HepG2 (cell line): Measurements from ENCODE around the gene ANKRD65. TPM values are rescaled to one million over a fixed set of nuclear protein-coding genes. Genes with fewer than 3 reads are reported as not detected.

Experiments
- ARHGAP35 ChIP-seq: sonication (generic); formaldehyde crosslinking; IDR thresholded peaks from 2 replicates; pipeline ENCODE4 v1.9.0; 2022; ENCODE audit warnings: mild to moderate bottlenecking, inconsistent platforms, moderate library complexity, missing genetic modification reagents, borderline replicate concordance
- EEA1 ChIP-seq: sonication (generic); formaldehyde crosslinking; IDR thresholded peaks from 2 replicates; pipeline ENCODE4 v1.5.1; 2020; ENCODE audit warnings: mild to moderate bottlenecking, missing genetic modification reagents, borderline replicate concordance
- HOXA3 ChIP-seq: sonication (generic); formaldehyde crosslinking; IDR thresholded peaks from 2 replicates; pipeline ENCODE4 v1.5.0; 2020; ENCODE audit warnings: missing genetic modification reagents
- JDP2 ChIP-seq: sonication (generic); formaldehyde crosslinking; IDR thresholded peaks from 2 replicates; pipeline ENCODE4 v1.8.1; 2022; ENCODE audit warnings: missing genetic modification reagents, borderline replicate concordance
- KDM5B ChIP-seq: sonication (generic); formaldehyde crosslinking; IDR thresholded peaks from 2 replicates; pipeline ENCODE4 v1.4.0; 2020; ENCODE audit warnings: missing genetic modification reagents, mild to moderate bottlenecking, borderline replicate concordance
- MATR3 ChIP-seq: sonication (generic); formaldehyde crosslinking; IDR thresholded peaks from 2 replicates; pipeline ENCODE4 v1.4.0; 2020; ENCODE audit warnings: missing genetic modification reagents
- POLR2AphosphoS2 ChIP-seq: IDR thresholded peaks from 2 replicates; pipeline ENCODE4 v1.6.1; 2011; ENCODE audit warnings: low read depth, low read length, improper control_type of control experiment
- RXRB ChIP-seq: IDR thresholded peaks from 2 replicates; pipeline ENCODE4 v1.6.1; 2016; ENCODE audit warnings: borderline replicate concordance, missing genetic modification reagents, missing compliant biosample characterization
- TARDBP ChIP-seq: sonication (generic); formaldehyde crosslinking; IDR thresholded peaks from 2 replicates; pipeline ENCODE4 v1.8.0; 2022; ENCODE audit warnings: mild to moderate bottlenecking, missing genetic modification reagents
- ZNF180 ChIP-seq: sonication (generic); formaldehyde crosslinking; IDR thresholded peaks from 2 replicates; pipeline ENCODE4 v1.4.0; 2020; ENCODE audit warnings: low read depth, missing genetic modification reagents, borderline replicate concordance
- ZNF431 ChIP-seq: sonication (generic); formaldehyde crosslinking; IDR thresholded peaks from 2 replicates; pipeline ENCODE4 v1.9.0; 2022; ENCODE audit warnings: missing genetic modification reagents, low read depth, mild to moderate bottlenecking, borderline replicate concordance
- ZNF572 ChIP-seq: sonication (generic); formaldehyde crosslinking; IDR thresholded peaks from 2 replicates; pipeline ENCODE4 v1.5.1; 2020; ENCODE audit warnings: mild to moderate bottlenecking, missing genetic modification reagents
- ZNF614 ChIP-seq: IDR thresholded peaks from 2 replicates; pipeline ENCODE4 v1.6.1; 2018; ENCODE audit warnings: missing biosample characterization, missing genetic modification reagents, inconsistent platforms, borderline replicate concordance
- ZNF709 ChIP-seq: sonication (generic); formaldehyde crosslinking; IDR thresholded peaks from 2 replicates; pipeline ENCODE4 v1.5.0; 2020; ENCODE audit warnings: mild to moderate bottlenecking, missing genetic modification reagents
- ZNF83 ChIP-seq: sonication (generic); formaldehyde crosslinking; IDR thresholded peaks from 2 replicates; pipeline ENCODE4 v1.4.0; 2020; ENCODE audit warnings: missing genetic modification reagents, mild to moderate bottlenecking, borderline replicate concordance
- polyA plus RNA-seq, 8 experiments: library from polyadenylated mRNA; depleted of rRNA in 3 of 8; stranded (reverse) in 7 of 8; unstranded in 1 of 8; fragments of >200 nt; fragmentation: Illumina TruSeq in 4 of 8; extraction: Trizol in 4 of 8; gene quantifications; 2 replicates each; pipeline versions ENCODE4 v1.2.1 to v1.2.3, GENCODE V29; 2011 to 2016; ENCODE audit warnings: low read depth in 4 of 8, missing spikeins in 1 of 8, mixed read lengths in 1 of 8; ENCODE audit not compliant: insufficient read depth in 1 of 8
- total RNA-seq, 5 experiments: library from RNA; depleted of rRNA; stranded (reverse); fragments of >200 nt; fragmentation: Illumina TruSeq; extraction: Trizol; gene quantifications; 2 replicates each; pipeline ENCODE4 v1.2.3, GENCODE V29; 2016; ENCODE audit warnings: low read depth in 1 of 5
- TF ChIP-seq, protein P1 (sequence below): sonication (generic); formaldehyde crosslinking; IDR thresholded peaks from 2 replicates; pipeline ENCODE4 v1.4.0; 2020; ENCODE audit warnings: mild to moderate bottlenecking, missing genetic modification reagents
- TF ChIP-seq, protein P2 (sequence below): sonication (generic); formaldehyde crosslinking; IDR thresholded peaks from 2 replicates; pipeline ENCODE4 v1.4.0; 2020; ENCODE audit warnings: missing genetic modification reagents; ENCODE audit errors: not compliant biosample characterization
- TF ChIP-seq, protein P3 (sequence below): sonication (generic); formaldehyde crosslinking; IDR thresholded peaks from 2 replicates; pipeline ENCODE4 v1.4.0; 2020; ENCODE audit warnings: missing genetic modification reagents
- TF ChIP-seq, protein P4 (sequence below): sonication (generic); formaldehyde crosslinking; IDR thresholded peaks from 2 replicates; pipeline ENCODE4 v1.4.0; 2020; ENCODE audit warnings: mild to moderate bottlenecking, missing genetic modification reagents
- TF ChIP-seq, protein P5 (sequence below): sonication (generic); formaldehyde crosslinking; IDR thresholded peaks from 2 replicates; pipeline ENCODE4 v1.9.0; 2021; ENCODE audit warnings: missing genetic modification reagents, borderline replicate concordance
- TF ChIP-seq, protein P6 (sequence below): sonication (generic); formaldehyde crosslinking; IDR thresholded peaks from 2 replicates; pipeline ENCODE4 v1.5.0; 2020; ENCODE audit warnings: mild to moderate bottlenecking, missing genetic modification reagents

Gene ANKRD65
- total and polyA plus RNA-seq, 2 of the 13 experiments (the other 11 are each of a cell fraction or from before 2014, with no cell fraction given) = 12.1 to 30.1 TPM

GRCh38 chr1:1435106-1435903 lies 14.2 kb upstream of the ANKRD65 start, which contains the start of gene VWA1 (continued):
- TF ChIP-seq, protein P1, sequence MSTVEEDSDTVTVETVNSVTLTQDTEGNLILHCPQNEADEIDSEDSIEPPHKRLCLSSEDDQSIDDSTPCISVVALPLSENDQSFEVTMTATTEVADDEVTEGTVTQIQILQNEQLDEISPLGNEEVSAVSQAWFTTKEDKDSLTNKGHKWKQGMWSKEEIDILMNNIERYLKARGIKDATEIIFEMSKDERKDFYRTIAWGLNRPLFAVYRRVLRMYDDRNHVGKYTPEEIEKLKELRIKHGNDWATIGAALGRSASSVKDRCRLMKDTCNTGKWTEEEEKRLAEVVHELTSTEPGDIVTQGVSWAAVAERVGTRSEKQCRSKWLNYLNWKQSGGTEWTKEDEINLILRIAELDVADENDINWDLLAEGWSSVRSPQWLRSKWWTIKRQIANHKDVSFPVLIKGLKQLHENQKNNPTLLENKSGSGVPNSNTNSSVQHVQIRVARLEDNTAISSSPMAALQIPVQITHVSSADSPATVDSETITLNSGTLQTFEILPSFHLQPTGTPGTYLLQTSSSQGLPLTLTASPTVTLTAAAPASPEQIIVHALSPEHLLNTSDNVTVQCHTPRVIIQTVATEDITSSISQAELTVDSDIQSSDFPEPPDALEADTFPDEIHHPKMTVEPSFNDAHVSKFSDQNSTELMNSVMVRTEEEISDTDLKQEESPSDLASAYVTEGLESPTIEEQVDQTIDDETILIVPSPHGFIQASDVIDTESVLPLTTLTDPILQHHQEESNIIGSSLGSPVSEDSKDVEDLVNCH (CRISPR knock-in tag) = no peak
- TF ChIP-seq, protein P2, sequence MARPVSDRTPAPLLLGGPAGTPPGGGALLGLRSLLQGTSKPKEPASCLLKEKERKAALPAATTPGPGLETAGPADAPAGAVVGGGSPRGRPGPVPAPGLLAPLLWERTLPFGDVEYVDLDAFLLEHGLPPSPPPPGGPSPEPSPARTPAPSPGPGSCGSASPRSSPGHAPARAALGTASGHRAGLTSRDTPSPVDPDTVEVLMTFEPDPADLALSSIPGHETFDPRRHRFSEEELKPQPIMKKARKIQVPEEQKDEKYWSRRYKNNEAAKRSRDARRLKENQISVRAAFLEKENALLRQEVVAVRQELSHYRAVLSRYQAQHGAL = peak; percentile 0
- TF ChIP-seq POLR2AphosphoS2 = no peak
- TF ChIP-seq, protein P3, sequence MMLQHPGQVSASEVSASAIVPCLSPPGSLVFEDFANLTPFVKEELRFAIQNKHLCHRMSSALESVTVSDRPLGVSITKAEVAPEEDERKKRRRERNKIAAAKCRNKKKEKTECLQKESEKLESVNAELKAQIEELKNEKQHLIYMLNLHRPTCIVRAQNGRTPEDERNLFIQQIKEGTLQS (CRISPR knock-in tag) = no peak
- TF ChIP-seq JDP2 (CRISPR knock-in tag) = no peak
- TF ChIP-seq, protein P4, sequence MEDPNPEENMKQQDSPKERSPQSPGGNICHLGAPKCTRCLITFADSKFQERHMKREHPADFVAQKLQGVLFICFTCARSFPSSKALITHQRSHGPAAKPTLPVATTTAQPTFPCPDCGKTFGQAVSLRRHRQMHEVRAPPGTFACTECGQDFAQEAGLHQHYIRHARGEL (CRISPR knock-in tag) = no peak
- TF ChIP-seq ZNF572 (CRISPR knock-in tag) = peak; percentile 91
- peak; percentile 31; the same call in 1 of the 2 replicates for TF ChIP-seq TARDBP (CRISPR knock-in tag)
- TF ChIP-seq HOXA3 = peak; percentile 56
- no peak for TF ChIP-seq ZNF180 (CRISPR knock-in tag)
- TF ChIP-seq ZNF431 (CRISPR knock-in tag) = 0 out of 2 replicates have a peak, but pooled peaks have one; percentile 2
- TF ChIP-seq, protein P5, sequence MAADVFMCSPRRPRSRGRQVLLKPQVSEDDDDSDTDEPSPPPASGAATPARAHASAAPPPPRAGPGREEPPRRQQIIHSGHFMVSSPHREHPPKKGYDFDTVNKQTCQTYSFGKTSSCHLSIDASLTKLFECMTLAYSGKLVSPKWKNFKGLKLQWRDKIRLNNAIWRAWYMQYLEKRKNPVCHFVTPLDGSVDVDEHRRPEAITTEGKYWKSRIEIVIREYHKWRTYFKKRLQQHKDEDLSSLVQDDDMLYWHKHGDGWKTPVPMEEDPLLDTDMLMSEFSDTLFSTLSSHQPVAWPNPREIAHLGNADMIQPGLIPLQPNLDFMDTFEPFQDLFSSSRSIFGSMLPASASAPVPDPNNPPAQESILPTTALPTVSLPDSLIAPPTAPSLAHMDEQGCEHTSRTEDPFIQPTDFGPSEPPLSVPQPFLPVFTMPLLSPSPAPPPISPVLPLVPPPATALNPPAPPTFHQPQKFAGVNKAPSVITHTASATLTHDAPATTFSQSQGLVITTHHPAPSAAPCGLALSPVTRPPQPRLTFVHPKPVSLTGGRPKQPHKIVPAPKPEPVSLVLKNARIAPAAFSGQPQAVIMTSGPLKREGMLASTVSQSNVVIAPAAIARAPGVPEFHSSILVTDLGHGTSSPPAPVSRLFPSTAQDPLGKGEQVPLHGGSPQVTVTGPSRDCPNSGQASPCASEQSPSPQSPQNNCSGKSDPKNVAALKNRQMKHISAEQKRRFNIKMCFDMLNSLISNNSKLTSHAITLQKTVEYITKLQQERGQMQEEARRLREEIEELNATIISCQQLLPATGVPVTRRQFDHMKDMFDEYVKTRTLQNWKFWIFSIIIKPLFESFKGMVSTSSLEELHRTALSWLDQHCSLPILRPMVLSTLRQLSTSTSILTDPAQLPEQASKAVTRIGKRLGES (CRISPR knock-in tag) = no peak
- no peak for TF ChIP-seq RXRB (CRISPR knock-in tag)
- no peak for TF ChIP-seq ZNF709 (CRISPR knock-in tag)
- TF ChIP-seq ZNF614 (CRISPR knock-in tag) = no peak
- no peak for TF ChIP-seq MATR3
- no peak for TF ChIP-seq ARHGAP35 (CRISPR knock-in tag)
- TF ChIP-seq KDM5B = 0 out of 2 replicates have a peak, but pooled peaks have one; percentile 15
- TF ChIP-seq EEA1 (CRISPR knock-in tag) = no peak; the same call in 1 of the 2 replicates
- TF ChIP-seq, protein P6, sequence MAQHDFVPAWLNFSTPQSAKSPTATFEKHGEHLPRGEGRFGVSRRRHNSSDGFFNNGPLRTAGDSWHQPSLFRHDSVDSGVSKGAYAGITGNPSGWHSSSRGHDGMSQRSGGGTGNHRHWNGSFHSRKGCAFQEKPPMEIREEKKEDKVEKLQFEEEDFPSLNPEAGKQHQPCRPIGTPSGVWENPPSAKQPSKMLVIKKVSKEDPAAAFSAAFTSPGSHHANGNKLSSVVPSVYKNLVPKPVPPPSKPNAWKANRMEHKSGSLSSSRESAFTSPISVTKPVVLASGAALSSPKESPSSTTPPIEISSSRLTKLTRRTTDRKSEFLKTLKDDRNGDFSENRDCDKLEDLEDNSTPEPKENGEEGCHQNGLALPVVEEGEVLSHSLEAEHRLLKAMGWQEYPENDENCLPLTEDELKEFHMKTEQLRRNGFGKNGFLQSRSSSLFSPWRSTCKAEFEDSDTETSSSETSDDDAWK (CRISPR knock-in tag) = no peak
- 0 out of 2 replicates have a peak, but pooled peaks have one; percentile 83 for TF ChIP-seq ZNF83 (CRISPR knock-in tag)
